Natural killer cell treated with Interleukin-12 subunit alpha and Interleukin-12 subunit beta and Interleukin-15 and Interleukin-18, amount 100 ng/mL, for 72 hours (primary cell): ENCODE results near the gene CPA4. TPM values are rescaled to one million over a fixed set of nuclear protein-coding genes. Genes with fewer than 3 reads are reported as not detected.
A peak's percentile ranks its signal among the peaks of the same experiment; 100 is the strongest.

ENCODE experiments used
- ATAC-seq, 2 donors: fragments of 150-1000 bp; cut with Tn5 transposase in 1 of 2; sonication (Bioruptor Pico), chemical (Tn5 transposase) in 1 of 2; 2 replicates each; pipeline ENCODE4 v1.10.0; 2021
- DNase-seq: peaks from one replicate; pipeline ENCODE4 v3.0.0; 2022; ENCODE audit warnings: low spot score
- H3K27ac Mint-ChIP-seq, 2 donors: 1 replicate in 1 of 2; 2 replicates in 1 of 2; pipeline ENCODE4 v1.8.0; 2022; ENCODE audit warnings: mixed read lengths in 2 of 2, mild to moderate bottlenecking in 1 of 2, moderate library complexity in 1 of 2
- H3K27me3 Mint-ChIP-seq, 2 donors: 1 replicate in 1 of 2; 2 replicates in 1 of 2; pipeline ENCODE4 v1.8.0; 2022; ENCODE audit warnings: mixed read lengths in 2 of 2
- H3K36me3 Mint-ChIP-seq: one replicate; pipeline ENCODE4 v1.8.0; 2022; ENCODE audit warnings: mixed read lengths
- H3K4me1 Mint-ChIP-seq, 2 donors: 1 replicate in 1 of 2; 2 replicates in 1 of 2; pipeline ENCODE4 v1.8.0; 2022; ENCODE audit warnings: low read depth in 2 of 2, mixed read lengths in 2 of 2, mild to moderate bottlenecking in 1 of 2
- H3K4me3 Mint-ChIP-seq: one replicate; pipeline ENCODE4 v1.8.0; 2022; ENCODE audit warnings: mixed read lengths
- H3K9me3 Mint-ChIP-seq: 2 replicates; pipeline ENCODE4 v1.8.0; 2022; ENCODE audit warnings: mixed read lengths
- total RNA-seq, 2 donors: library from RNA; stranded (reverse); gene quantifications; one replicate each; pipeline ENCODE4 v1.2.3, GENCODE V29; 2022

The CPA4 gene
- total RNA-seq, 2 donors from 2014 or later, result not detected

DNA sequence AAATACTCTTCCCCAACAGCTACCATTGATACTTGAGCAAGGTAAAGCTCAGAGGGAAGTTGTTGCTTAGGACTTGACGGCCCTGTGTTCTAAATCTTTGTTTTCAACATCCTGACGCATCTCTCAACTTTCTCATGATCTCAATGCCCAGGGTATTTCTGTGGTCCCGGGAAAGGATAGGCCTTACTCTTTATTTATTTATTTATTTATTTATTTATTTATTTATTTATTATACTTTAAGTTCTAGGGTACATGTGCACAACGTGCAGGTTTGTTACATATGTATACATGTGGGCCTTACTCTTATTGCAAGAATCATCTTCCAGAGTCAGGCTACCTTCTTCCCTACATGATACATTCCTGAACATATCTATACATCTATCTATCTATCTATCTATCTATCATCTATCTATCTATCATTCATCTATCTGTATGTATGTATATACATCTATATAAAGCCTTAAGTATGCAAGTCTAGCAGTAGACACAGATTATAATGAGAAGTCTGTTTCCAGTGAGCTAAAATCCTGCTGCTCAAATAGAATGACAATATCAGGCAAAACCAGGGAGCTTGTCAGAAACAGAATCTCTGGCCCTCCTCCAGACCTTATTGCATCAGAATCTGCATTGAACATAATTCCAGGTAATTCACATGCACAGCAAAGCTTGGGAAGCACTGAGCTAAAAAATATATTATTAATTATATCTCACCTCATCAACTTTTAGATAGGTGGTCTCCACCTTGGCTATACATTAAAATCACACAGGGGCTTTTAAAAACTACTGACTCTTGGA lies 39.5 kb downstream of the CPA4 start:
- H3K27ac Mint-ChIP-seq, result no peak overlapping the region
- DNase-seq, result no peak
- no peak for ATAC-seq
- H3K27me3 Mint-ChIP-seq, result peaks cover 0 to 10% of the 10 kb centered on the region in 2 donors
- no peaks in the 10 kb centered on the region for H3K36me3 Mint-ChIP-seq
- no peaks in the 10 kb centered on the region for H3K9me3 Mint-ChIP-seq
- H3K4me3 Mint-ChIP-seq, result no peak overlapping the region
- H3K4me1 Mint-ChIP-seq, result no peaks in the 10 kb centered on the region

DNA sequence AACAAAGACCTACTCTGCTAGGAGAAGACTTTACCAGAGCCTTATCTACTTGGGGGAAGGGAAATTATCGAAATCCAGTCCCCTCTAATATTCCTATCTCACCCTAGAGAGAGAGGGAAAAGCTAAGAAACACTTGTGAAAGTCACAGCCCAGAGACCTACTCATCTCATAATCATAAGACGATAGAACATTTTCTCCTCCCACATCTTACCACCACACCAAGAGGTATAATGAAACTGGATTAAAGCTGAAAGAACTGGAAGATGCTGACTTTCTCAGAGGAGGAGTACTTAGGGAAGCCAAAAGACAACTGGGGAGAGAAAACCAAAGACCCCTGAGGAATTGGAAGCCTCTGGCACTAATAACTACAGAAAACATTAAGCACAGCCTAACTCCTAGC lies 40.9 kb downstream of the CPA4 start:
- Mint-ChIP-seq H3K36me3 (no peaks in the 10 kb centered on the region), H3K27me3 (peaks cover 0 to 10% of the 10 kb centered on the region in 2 donors), H3K9me3 (no peaks in the 10 kb centered on the region), H3K4me3 (no peak overlapping the region), H3K4me1 (no peaks in the 10 kb centered on the region), H3K27ac (no peak overlapping the region)
- DNase-seq, result no peak
- ATAC-seq, result no peak

DNA sequence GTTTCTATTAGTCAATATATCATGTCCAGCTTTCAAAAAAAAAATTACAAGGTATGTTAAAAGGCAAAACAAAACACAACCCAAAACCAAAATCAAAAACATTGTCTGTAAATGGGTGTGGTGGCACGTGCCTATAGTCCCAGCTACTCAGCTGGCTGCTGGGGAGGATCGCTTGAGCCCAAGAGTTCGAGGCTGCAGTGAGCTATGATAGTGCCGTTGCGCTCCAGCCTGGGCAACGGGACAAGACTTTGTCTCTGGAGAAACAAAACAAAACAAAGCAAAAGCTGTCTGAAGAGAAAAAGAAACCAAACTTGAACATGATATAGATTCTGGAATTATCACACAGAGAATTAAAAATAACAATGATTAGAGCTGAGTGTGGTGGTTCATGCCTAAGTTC lies 41.3 kb downstream of the CPA4 start:
- Mint-ChIP-seq H3K27ac (no peak overlapping the region), H3K9me3 (no peaks in the 10 kb centered on the region), H3K4me1 (no peaks in the 10 kb centered on the region), H3K4me3 (no peak overlapping the region), H3K36me3 (no peaks in the 10 kb centered on the region), H3K27me3 (peaks cover 0 to 10% of the 10 kb centered on the region in 2 donors)
- ATAC-seq (no peak), DNase-seq (no peak)

DNA sequence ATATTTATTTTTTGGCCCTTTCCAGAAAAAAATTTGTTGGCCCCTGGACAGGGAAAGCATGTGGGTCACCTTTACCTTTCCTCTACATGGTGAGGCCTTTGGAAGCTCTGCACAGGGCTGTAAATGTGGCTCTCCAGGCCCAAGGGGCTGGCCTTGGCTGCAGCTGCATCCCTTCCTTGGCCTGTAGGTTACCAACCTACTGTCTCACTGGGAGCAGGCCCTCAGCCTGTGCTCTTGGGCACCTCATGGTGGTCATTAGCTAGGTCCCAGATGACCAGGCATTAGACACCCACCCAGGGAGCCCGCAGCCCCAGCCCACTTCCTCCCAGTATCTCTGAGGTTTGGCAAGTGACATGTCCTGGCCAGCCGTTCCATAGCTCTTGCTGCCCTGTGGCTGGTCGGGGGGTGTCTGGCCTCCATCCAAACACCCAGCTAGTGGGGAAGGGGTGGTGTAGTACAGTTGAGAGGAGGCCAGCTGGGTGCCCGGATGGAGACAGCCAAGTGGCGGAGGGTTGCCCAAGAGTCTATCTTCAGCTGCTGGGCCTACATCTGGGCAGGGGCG lies 44.5 kb downstream of the CPA4 start:
- no peaks in the 10 kb centered on the region for H3K9me3 Mint-ChIP-seq
- peaks cover 0 to 10% of the 10 kb centered on the region in 2 donors for H3K27me3 Mint-ChIP-seq
- ATAC-seq (peak in 1 of 2 donors; percentile 28), DNase-seq (no peak)
- H3K4me3 Mint-ChIP-seq, result no peak overlapping the region
- no peaks in the 10 kb centered on the region for H3K4me1 Mint-ChIP-seq
- H3K27ac Mint-ChIP-seq, result no peak overlapping the region
- H3K36me3 Mint-ChIP-seq, result no peaks in the 10 kb centered on the region

DNA sequence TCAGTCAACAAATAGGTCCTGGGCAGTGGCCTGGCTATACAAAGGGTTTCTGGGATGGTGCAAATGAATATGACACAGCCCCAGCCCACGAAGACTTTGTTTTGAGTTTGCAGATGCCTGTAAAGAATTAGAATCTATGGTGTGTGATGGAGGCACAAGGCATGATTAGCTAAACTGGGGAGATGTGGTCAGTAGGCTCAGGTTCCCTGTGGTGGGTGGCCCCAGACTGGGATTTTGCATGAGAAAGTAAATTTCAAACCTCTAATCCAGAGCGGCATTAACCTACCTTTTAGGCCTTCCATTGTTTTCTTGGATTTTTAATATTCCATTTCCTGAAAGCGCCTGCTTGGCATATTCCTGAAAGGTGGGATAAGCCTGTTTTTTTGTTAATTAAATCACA lies 45.3 kb downstream of the CPA4 start:
- Mint-ChIP-seq H3K9me3 (no peaks in the 10 kb centered on the region), H3K27me3 (peaks cover 0 to 10% of the 10 kb centered on the region in 2 donors), H3K4me1 (no peaks in the 10 kb centered on the region), H3K27ac (no peak overlapping the region), H3K36me3 (no peaks in the 10 kb centered on the region), H3K4me3 (no peak overlapping the region)
- DNase-seq (no peak), ATAC-seq (no peak)

DNA sequence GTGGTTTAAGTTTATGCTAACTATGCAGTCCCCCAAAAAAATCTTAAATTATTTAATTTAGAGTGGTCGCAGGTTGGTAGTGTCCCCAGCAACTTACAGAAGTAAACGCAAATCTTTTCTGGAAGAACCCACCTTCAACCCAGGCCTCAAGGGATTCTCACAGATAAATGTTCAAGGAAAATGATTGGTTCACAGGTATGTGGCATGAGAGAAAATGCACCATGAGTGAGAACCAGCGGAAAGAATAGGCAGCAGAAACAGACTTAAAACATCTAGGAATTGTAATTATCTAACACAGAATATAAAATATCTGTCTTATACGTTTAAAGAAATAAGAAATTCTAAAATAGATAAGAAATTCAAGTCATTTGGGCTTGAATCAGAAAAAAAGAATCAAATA lies 48.9 kb downstream of the CPA4 start:
- H3K27me3 Mint-ChIP-seq, result peaks cover 6 to 14% of the 10 kb centered on the region in 2 donors
- H3K36me3 Mint-ChIP-seq, result no peaks in the 10 kb centered on the region
- H3K9me3 Mint-ChIP-seq, result no peaks in the 10 kb centered on the region
- no peak for ATAC-seq
- no peak for DNase-seq
- H3K4me3 Mint-ChIP-seq, result no peak overlapping the region
- no peak overlapping the region for H3K27ac Mint-ChIP-seq
- H3K4me1 Mint-ChIP-seq, result no peaks in the 10 kb centered on the region

DNA sequence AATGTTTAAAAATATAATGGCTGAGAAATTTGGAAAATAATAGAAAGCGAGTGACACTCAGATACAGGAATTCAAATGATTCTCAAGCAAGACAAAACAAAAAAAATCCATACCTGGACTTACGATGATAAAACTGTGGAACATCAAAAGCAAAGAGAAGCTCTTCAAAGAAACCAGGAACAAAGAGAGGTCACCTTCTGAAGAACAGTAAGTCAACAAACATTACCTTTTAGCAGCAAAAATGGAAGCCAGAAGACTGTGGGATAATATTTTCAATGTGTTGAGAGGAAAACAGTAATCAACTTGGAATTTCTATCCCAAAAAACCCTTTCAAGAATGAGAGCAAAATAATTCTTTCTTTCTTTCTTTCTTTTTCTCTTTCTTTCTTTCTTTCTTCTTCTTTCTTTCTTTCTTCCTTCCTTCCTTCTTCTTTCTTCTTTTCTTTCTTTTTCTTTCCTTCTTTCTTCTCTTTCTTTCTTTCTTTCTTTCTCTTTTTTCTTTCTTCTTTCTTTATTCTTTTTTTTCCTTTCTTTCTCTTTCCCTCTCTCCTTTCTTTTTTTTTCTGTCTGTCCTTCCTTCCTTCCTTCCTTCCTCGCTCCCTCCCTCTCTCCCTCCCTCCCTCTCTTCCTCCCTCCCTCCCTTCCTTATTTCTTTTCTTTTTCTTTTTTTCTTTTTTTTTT lies 49.9 kb downstream of the CPA4 start:
- no peak for DNase-seq
- peaks cover 6 to 14% of the 10 kb centered on the region in 2 donors for H3K27me3 Mint-ChIP-seq
- H3K36me3 Mint-ChIP-seq, result no peaks in the 10 kb centered on the region
- H3K4me1 Mint-ChIP-seq, result no peaks in the 10 kb centered on the region
- no peak for ATAC-seq
- no peaks in the 10 kb centered on the region for H3K9me3 Mint-ChIP-seq
- no peak overlapping the region for H3K4me3 Mint-ChIP-seq
- no peak overlapping the region for H3K27ac Mint-ChIP-seq

DNA sequence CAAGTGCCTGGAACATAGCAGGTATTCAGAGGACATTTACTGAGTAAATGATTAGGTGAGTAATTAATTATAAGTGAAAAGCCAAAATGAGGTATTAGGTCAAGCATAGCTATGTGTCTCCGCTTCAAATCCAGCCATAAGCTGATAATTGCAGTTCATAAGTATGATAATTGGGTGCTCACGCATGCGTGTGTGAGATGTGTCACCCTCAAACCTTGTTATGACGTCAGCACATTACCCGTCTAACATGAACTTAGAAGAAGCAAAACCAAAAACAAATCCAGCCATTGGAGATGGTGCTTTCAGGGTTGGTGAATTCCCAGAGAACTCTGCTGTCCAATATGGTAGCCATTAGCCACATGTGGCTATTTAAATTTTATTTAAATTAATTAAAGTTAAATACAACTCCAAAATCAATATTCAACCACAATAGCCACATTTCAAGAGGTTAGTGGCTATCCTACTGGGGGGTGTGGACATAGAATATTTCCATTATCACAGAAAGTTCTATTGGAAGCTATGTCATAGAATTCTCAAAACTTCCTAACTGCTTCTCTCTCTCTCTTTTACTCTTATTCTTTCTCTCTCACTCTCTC lies 51.4 kb downstream of the CPA4 start, which contains the start of gene CPA5:
Gene CPA5, plus strand, starts transcription at position 546 of the 596 bp plus-strand sequence. CDS start 1,670 bp downstream, outside the sequence.
- H3K9me3 Mint-ChIP-seq, result no peaks in the 10 kb centered on the region

DNA sequence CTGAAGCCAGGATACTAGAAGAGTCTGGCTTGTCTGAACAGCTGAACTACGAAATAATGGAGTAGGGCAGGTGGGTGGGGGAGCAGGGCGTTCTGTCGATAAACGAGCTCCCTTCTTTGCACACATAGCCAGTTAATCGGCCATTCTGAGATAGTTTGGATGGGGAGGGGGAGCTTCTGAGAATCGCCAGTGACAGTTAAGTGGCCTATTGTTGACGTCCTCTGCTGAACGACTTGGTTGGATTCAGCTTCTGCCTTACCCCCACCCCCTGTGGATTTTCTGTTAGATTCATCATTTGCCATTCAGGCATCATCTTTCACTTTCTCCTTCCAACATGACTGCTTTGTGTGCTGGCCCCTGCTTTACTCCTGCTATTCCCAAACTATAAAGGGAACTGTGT lies 52.2 kb downstream of the CPA4 start:
- H3K36me3 Mint-ChIP-seq, result no peaks in the 10 kb centered on the region
- H3K27me3 Mint-ChIP-seq, result peaks cover 9 to 14% of the 10 kb centered on the region in 2 donors
- no peaks in the 10 kb centered on the region for H3K4me1 Mint-ChIP-seq
- H3K27ac Mint-ChIP-seq, result no peak overlapping the region
- H3K9me3 Mint-ChIP-seq, result no peaks in the 10 kb centered on the region
- H3K4me3 Mint-ChIP-seq, result no peak overlapping the region
- no peak for ATAC-seq
- no peak for DNase-seq

More for the DNA sequence above, 51.4 kb downstream of the CPA4 start, which contains the start of gene CPA5:
- Mint-ChIP-seq H3K36me3 (no peaks in the 10 kb centered on the region), H3K4me1 (no peaks in the 10 kb centered on the region), H3K27me3 (peaks cover 6 to 14% of the 10 kb centered on the region in 2 donors), H3K4me3 (no peak within 1 kb of the TSS), H3K27ac (no peak within 1 kb of the TSS)
- ATAC-seq (no peak), DNase-seq (no peak)

DNA sequence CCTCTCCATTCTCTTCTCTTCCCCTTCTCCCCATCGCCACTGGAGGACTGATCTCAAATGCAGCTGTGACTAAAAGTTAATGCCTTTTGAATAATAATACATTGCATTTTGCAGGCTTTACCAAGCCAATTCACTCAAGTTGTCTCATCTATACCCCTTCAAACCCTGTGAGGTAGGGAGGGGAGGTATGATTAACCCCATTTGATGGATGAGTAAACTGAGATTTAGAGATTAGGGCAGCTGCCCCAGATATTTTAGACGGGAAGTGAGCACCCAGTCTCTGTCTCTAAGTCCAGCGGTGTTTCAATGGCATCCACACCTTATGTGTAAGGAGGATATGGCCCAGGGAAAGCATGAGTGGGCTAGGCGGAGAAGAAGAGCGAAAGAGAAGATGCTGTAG lies 52.8 kb downstream of the CPA4 start:
- DNase-seq (no peak), ATAC-seq (no peak)
- Mint-ChIP-seq H3K9me3 (no peaks in the 10 kb centered on the region), H3K4me3 (no peak overlapping the region), H3K27me3 (peaks cover 12 to 14% of the 10 kb centered on the region in 2 donors), H3K36me3 (no peaks in the 10 kb centered on the region), H3K4me1 (no peaks in the 10 kb centered on the region), H3K27ac (no peak overlapping the region)

DNA sequence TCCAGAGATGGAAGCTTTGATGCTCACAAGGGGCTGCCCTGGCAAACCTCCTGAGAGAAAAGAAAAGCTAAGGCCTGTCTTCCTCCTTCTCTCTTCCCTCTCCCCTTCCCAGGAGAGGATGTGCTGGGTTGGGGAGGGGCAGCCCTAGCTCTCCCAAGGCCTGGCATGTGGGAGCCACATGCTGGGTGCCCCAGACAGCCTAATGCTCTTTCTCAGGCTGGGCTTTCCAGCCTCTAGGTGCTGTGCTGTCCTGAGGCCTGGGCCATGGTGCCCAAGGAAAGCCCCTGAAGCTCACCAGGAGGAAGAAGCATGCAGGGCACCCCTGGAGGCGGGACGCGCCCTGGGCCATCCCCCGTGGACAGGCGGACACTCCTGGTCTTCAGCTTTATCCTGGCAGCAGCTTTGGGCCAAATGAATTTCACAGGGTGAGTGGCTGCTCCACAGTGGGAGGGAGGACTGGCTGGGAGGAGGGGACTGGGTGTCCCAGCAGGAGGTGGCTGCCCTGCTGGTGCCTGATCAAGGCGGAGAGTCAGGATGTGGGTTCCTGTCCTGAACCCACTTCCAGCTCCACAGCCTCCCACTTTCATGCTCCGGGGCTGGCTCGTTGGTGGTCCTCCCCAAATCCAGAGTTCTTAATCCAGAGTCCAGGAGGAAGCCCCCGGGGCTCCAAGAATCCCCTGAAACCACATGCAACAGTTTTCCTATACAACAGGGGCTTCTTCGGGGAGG lies 53.4 kb downstream of the CPA4 start:
- H3K9me3 Mint-ChIP-seq, result no peaks in the 10 kb centered on the region
- H3K27me3 Mint-ChIP-seq, result peaks cover 12 to 14% of the 10 kb centered on the region in 2 donors
- no peak overlapping the region for H3K27ac Mint-ChIP-seq
- no peaks in the 10 kb centered on the region for H3K36me3 Mint-ChIP-seq
- no peaks in the 10 kb centered on the region for H3K4me1 Mint-ChIP-seq
- H3K4me3 Mint-ChIP-seq, result no peak overlapping the region
- ATAC-seq (peak; percentile 31 to 36), DNase-seq (no peak)

DNA sequence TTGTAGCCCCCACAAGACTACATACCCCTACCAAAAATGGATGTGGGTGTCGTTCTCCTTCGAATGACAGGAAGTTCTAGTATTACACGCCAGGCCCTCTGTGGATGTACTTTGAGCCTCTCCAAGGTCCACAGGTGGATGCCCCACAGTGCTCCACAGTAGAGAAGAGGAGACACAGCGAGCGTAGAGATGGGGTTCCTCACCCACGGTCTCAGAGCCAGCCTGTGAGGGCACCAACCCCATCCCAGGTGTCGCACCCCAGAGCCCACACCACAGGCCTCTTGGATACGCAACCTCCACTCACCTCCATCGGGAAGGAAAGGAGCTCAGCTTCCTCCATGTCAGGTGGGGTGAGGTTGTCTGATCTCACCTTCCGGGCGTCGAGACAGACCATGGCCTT lies 54.0 kb downstream of the CPA4 start:
- no peaks in the 10 kb centered on the region for H3K9me3 Mint-ChIP-seq
- H3K4me1 Mint-ChIP-seq, result no peaks in the 10 kb centered on the region
- ATAC-seq (peak in 1 of 2 donors; percentile 28), DNase-seq (no peak)
- H3K36me3 Mint-ChIP-seq, result no peaks in the 10 kb centered on the region
- H3K27me3 Mint-ChIP-seq, result peaks cover 12 to 14% of the 10 kb centered on the region in 2 donors
- H3K27ac Mint-ChIP-seq, result no peak overlapping the region
- H3K4me3 Mint-ChIP-seq, result no peak overlapping the region
